KMS-11 (cell line): ENCODE measurements around the gene DUSP6.
"Not testable (repeated sequence)": the region's sequence is repeated elsewhere in the genome, so short reads cannot be mapped to it uniquely, and the experiment has no call there.

Experiments used
- H2AFZ ChIP-seq: fragments of 200-600 bp; sonication (generic); 2 replicates; pipeline ENCODE4 v1.6.1; 2016; ENCODE audit warnings: antibody characterized with exemption, mixed run types, low read depth
- H3K27ac ChIP-seq: fragments of 200-600 bp; sonication (generic); 2 replicates; pipeline ENCODE4 v1.6.1; 2016; ENCODE audit warnings: mild to moderate bottlenecking, mixed run types
- H3K27me3 ChIP-seq: fragments of 200-600 bp; sonication (generic); 2 replicates; pipeline ENCODE4 v1.6.1; 2017; ENCODE audit warnings: mild to moderate bottlenecking, low read depth, mixed run types, moderate library complexity; ENCODE audit not compliant: insufficient read depth
- H3K36me3 ChIP-seq: fragments of 200-600 bp; sonication (generic); 2 replicates; pipeline ENCODE4 v1.6.1; 2017; ENCODE audit warnings: mild to moderate bottlenecking, mixed run types; ENCODE audit not compliant: insufficient read depth
- H3K4me1 ChIP-seq: fragments of 200-600 bp; sonication (generic); 2 replicates; pipeline ENCODE4 v1.6.1; 2016; ENCODE audit warnings: mild to moderate bottlenecking, low read depth, mixed run types; ENCODE audit not compliant: poor library complexity, severe bottlenecking
- H3K4me2 ChIP-seq: fragments of 200-600 bp; sonication (generic); 2 replicates; pipeline ENCODE4 v1.7.0; 2016; ENCODE audit warnings: mild to moderate bottlenecking, mixed run types
- H3K4me3 ChIP-seq: fragments of 200-600 bp; sonication (generic); IDR thresholded peaks from 2 replicates; pipeline ENCODE4 v1.6.1; 2017; ENCODE audit warnings: low read depth, low read length, mixed read lengths; ENCODE audit not compliant: insufficient read depth
- H3K79me2 ChIP-seq: fragments of 200-600 bp; sonication (generic); 2 replicates; pipeline ENCODE4 v1.6.1; 2016; ENCODE audit warnings: low read depth, mixed run types; ENCODE audit not compliant: insufficient read depth
- H3K9ac ChIP-seq: fragments of 200-600 bp; sonication (generic); 2 replicates; pipeline ENCODE4 v1.6.1; 2016; ENCODE audit warnings: mild to moderate bottlenecking, mixed run types
- H4K20me1 ChIP-seq: fragments of 200-600 bp; sonication (generic); 2 replicates; pipeline ENCODE4 v1.6.1; 2016; ENCODE audit warnings: mild to moderate bottlenecking, mixed run types; ENCODE audit not compliant: insufficient read depth
- TF ChIP-seq, protein P1 (sequence below): fragments of 200-600 bp; sonication (generic); conservative IDR thresholded peaks from 2 replicates; pipeline ENCODE4 v1.6.1; 2017; ENCODE audit warnings: low read depth, mild to moderate bottlenecking, antibody characterized with exemption, low read length, moderate library complexity, mixed read lengths

DUSP6 gene

DNA sequence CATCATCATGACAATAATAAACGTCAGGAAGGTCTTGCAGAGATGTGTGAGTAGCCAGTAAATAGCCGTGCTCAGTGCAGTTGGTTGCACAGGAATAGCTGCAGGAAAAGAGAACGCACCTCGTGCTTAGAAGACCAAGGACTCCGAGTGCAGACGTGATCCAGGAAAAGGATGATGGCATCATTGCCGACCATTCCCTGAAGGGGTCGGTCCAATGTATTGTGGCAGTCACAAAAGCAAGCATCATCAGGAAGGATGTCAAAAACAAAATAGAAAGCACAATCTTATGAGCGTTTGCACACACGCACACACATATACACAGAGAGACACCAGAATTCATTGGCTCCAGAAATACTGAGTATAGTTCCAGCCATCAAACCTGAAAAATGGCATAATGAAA, 12.8 kb downstream of the DUSP6 start:
- TF ChIP-seq, protein P1, sequence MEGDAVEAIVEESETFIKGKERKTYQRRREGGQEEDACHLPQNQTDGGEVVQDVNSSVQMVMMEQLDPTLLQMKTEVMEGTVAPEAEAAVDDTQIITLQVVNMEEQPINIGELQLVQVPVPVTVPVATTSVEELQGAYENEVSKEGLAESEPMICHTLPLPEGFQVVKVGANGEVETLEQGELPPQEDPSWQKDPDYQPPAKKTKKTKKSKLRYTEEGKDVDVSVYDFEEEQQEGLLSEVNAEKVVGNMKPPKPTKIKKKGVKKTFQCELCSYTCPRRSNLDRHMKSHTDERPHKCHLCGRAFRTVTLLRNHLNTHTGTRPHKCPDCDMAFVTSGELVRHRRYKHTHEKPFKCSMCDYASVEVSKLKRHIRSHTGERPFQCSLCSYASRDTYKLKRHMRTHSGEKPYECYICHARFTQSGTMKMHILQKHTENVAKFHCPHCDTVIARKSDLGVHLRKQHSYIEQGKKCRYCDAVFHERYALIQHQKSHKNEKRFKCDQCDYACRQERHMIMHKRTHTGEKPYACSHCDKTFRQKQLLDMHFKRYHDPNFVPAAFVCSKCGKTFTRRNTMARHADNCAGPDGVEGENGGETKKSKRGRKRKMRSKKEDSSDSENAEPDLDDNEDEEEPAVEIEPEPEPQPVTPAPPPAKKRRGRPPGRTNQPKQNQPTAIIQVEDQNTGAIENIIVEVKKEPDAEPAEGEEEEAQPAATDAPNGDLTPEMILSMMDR, result no peak

DNA sequence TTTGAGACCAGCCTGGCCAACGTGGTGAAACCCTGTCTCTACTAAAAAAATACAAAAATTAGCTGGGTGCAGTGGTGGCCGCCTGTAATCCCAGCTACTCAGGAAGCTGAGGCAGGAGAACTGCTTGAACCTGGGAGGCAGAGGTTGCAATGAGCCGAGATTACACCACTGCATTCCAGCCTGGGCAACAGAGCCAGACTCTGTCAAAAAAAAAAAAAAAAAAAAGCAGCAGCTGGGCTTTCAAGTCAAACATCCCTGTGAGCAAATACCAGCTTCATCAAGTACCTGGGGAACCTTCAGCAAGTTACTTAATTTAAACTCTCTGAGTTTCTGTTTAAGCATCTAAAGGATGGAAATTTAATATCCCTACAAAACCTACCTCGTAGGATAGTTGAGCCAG, 15.2 kb downstream of the DUSP6 start:
- H3K9ac ChIP-seq, H3K79me2 ChIP-seq, H2AFZ ChIP-seq, H3K36me3 ChIP-seq, H3K4me3 ChIP-seq, H3K27me3 ChIP-seq, H3K27ac ChIP-seq, H4K20me1 ChIP-seq, H3K4me1 ChIP-seq, H3K4me2 ChIP-seq: not testable (repeated sequence)

More for the DNA sequence above, 12.8 kb downstream of the DUSP6 start:
- Histone ChIP-seq H3K79me2 (no peaks in the 10 kb centered on the region), H3K36me3 (no peaks in the 10 kb centered on the region), H3K4me3 (no peak overlapping the region), H4K20me1 (no peaks in the 10 kb centered on the region), H3K4me1 (peaks cover 18% of the 10 kb centered on the region), H3K27me3 (no peaks in the 10 kb centered on the region), H3K27ac (no peak overlapping the region), H2AFZ (no peak overlapping the region), H3K4me2 (no peak overlapping the region), H3K9ac (no peak overlapping the region)

DNA sequence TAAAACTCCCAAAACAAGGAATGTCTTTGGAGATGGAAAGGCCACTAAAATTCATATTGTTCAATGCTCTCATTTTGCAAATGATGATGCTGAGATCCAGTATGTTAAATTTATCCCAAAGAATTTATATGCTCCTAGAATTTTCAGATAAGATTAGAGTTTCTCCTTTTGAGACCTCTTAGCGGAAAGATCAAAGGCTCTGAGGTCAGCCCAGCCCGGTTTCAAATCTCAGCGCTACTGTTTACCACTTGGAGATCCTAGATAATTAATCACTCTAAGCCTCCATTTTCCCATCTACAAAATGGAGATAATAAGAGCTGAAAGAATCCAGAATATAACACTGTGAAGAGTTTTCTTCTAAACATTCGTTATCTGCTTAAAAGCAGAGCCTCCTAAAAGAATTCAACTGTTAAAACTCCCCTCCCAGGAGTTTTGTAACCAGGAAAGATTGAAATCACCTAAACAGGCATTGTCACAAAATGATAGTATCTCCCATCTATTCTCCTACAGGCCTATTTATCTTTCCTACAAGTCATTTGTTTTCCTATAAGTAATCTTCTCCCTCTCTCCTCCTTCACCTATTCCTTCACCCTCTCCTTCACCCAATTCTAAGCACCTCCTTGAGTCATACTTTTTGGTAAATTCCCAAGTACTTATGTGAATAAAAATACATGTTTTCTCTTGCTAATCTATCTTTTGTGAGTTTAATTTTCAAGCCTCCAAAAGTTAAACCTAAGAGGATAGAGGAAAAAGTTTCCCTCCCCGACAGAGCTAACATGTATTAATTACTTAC, 16.7 kb downstream of the DUSP6 start:
- H3K27ac ChIP-seq, result no peak overlapping the region
- no peak overlapping the region for H3K4me2 ChIP-seq
- H2AFZ ChIP-seq, result no peak overlapping the region
- TF ChIP-seq, protein P1, result no peak
- no peaks in the 10 kb centered on the region for H4K20me1 ChIP-seq
- no peaks in the 10 kb centered on the region for H3K4me1 ChIP-seq
- H3K79me2 ChIP-seq, result no peaks in the 10 kb centered on the region
- no peaks in the 10 kb centered on the region for H3K36me3 ChIP-seq
- H3K27me3 ChIP-seq, result no peaks in the 10 kb centered on the region
- no peak overlapping the region for H3K9ac ChIP-seq
- H3K4me3 ChIP-seq, result no peak overlapping the region

DNA sequence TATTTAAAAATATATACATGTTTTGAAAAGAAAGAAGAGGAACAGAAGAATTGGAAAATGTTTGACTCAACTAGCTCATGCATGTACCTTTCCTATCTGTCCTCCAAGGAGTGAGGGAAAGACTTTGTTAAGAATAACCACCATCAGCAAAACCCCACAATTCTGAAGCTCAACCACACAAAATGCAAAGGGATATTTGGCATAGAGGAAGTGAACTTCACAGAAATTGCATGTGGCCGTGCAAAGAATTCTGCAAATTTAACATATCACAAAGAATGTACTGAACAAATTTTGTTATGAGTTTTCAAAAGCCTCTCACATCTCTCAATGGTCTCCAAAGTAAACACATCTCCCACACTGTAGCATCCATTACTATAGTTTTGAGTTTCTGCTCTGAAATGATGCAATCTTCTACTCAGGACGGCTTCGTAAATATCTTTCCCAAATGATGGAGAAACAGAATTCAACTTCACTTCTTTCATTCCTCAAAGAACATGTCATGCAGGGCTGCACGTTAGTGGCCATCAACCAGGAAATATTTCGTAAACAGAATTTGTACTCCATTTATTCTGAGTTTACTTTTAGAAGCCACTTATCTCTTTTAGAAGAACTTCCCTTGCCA, 17.6 kb downstream of the DUSP6 start:
- no peak overlapping the region for H2AFZ ChIP-seq
- TF ChIP-seq, protein P1, result no peak
- no peaks in the 10 kb centered on the region for H3K36me3 ChIP-seq
- H3K27me3 ChIP-seq, result no peaks in the 10 kb centered on the region
- no peak overlapping the region for H3K4me3 ChIP-seq
- H3K79me2 ChIP-seq, result no peaks in the 10 kb centered on the region
- H3K4me2 ChIP-seq, result no peak overlapping the region
- no peak overlapping the region for H3K27ac ChIP-seq
- H4K20me1 ChIP-seq, result no peaks in the 10 kb centered on the region
- no peak overlapping the region for H3K9ac ChIP-seq
- no peaks in the 10 kb centered on the region for H3K4me1 ChIP-seq

DNA sequence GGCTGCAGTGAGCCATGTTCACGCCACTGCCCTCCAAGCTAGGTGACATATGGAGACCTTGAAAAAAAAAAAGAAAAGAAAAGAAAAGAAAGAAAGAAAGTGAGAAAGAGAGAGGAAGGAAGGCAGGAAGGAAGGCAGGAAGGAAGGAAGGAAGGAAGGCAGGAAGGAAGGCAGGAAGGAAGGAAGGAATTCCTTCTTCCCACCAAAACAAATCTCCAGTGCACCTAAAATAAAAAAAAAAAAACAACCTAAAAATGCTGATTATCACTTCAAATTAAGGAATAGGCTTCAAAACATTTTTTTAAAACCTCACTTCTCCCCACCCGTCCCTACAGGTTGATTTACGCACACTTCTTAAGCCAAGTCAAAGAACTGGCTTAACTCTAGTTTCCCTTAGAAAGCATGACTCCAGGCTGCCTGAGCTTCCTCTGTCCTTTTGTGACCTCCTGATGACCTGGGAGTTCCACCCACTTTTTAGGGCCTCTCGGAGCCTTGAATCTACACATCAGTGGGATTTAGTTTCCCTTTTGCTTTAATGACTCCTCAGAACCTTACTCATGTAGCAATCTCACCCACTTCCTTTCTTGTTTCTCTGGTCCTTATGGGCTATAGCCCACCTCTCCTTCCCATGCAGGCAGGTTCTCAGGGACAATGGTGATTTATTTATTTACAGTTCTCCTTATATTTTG, 18.6 kb downstream of the DUSP6 start:
- TF ChIP-seq, protein P1, result no peak
- H3K27me3 ChIP-seq, result no peaks in the 10 kb centered on the region
- no peak overlapping the region for H3K4me2 ChIP-seq
- no peak overlapping the region for H3K9ac ChIP-seq
- H3K79me2 ChIP-seq, result no peaks in the 10 kb centered on the region
- H4K20me1 ChIP-seq, result no peaks in the 10 kb centered on the region
- H3K4me3 ChIP-seq, result no peak overlapping the region
- no peak overlapping the region for H3K27ac ChIP-seq
- H3K4me1 ChIP-seq, result no peaks in the 10 kb centered on the region
- H3K36me3 ChIP-seq, result no peaks in the 10 kb centered on the region
- no peak overlapping the region for H2AFZ ChIP-seq
